ENCODE measurements around the gene CAPZA1. TPM values are rescaled to one million over a fixed set of nuclear protein-coding genes. Genes with fewer than 3 reads are reported as not detected.

Gene CAPZA1
- total RNA-seq, 2 donors from 2014 or later, result 111 to 122 TPM

- H3K27me3 Mint-ChIP-seq (ENCODE audit: insufficient read depth), result peaks cover 14% of the 10 kb centered on the region
- peaks cover 5% of the 10 kb centered on the region for H3K9me3 Mint-ChIP-seq
- Histone ChIP-seq H3K4me3 (ENCODE audit: low read length) (no peak overlapping the region), H3K27me3 (ENCODE audit: control insufficient read depth, insufficient read depth, low read length, poor library complexity, severe bottlenecking) (no peaks in the 10 kb centered on the region), H3K27ac (ENCODE audit: low read depth, low read length) (no peak overlapping the region), H3K9me3 (ENCODE audit: control insufficient read depth, low read length) (peaks cover 4% of the 10 kb centered on the region), H3K9ac (ENCODE audit: extremely low read depth, low read length, poor library complexity, severe bottlenecking) (no peak overlapping the region), H3K4me1 (ENCODE audit: control insufficient read depth, insufficient read depth, low read length) (no peaks in the 10 kb centered on the region), H3K36me3 (ENCODE audit: control insufficient read depth, insufficient read depth, low read length) (peaks cover 9% of the 10 kb centered on the region)
- TF ChIP-seq, protein P1, sequence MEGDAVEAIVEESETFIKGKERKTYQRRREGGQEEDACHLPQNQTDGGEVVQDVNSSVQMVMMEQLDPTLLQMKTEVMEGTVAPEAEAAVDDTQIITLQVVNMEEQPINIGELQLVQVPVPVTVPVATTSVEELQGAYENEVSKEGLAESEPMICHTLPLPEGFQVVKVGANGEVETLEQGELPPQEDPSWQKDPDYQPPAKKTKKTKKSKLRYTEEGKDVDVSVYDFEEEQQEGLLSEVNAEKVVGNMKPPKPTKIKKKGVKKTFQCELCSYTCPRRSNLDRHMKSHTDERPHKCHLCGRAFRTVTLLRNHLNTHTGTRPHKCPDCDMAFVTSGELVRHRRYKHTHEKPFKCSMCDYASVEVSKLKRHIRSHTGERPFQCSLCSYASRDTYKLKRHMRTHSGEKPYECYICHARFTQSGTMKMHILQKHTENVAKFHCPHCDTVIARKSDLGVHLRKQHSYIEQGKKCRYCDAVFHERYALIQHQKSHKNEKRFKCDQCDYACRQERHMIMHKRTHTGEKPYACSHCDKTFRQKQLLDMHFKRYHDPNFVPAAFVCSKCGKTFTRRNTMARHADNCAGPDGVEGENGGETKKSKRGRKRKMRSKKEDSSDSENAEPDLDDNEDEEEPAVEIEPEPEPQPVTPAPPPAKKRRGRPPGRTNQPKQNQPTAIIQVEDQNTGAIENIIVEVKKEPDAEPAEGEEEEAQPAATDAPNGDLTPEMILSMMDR (conservative IDR thresholded peaks at IDR 0.05), result no peak
- no peak overlapping the region for H3K27ac Mint-ChIP-seq
- H3K4me1 Mint-ChIP-seq, result peaks cover 24% of the 10 kb centered on the region
- H3K36me3 Mint-ChIP-seq (ENCODE audit: low read depth), result peaks cover 25% of the 10 kb centered on the region
- no peak for DNase-seq
- 94 to 97% methylated on average over 4 of the region's 4 CpGs for WGBS, 2 experiments (ENCODE audit: insufficient coverage in 1 of 2, insufficient read length in 1 of 2)
- no peak overlapping the region for H3K4me3 Mint-ChIP-seq
Measured at GRCh38 chr1:112677501-112677900, 57.9 kb downstream of the CAPZA1 start.

GRCh38 chr1:112678605-112679004 lies 59.0 kb downstream of the CAPZA1 start:
- H3K4me1 ChIP-seq (ENCODE audit: control insufficient read depth, insufficient read depth, low read length), result no peaks in the 10 kb centered on the region
- H3K9me3 ChIP-seq (ENCODE audit: control insufficient read depth, low read length), result peaks cover 4% of the 10 kb centered on the region
- H3K36me3 Mint-ChIP-seq (ENCODE audit: low read depth), result peaks cover 33% of the 10 kb centered on the region
- H3K9ac ChIP-seq (ENCODE audit: extremely low read depth, low read length, poor library complexity, severe bottlenecking), result no peak overlapping the region
- WGBS, 2 experiments (ENCODE audit: insufficient coverage in 1 of 2, insufficient read length in 1 of 2), result 88 to 94% methylated on average over 2 to 3 of the region's 3 CpGs
- no peak overlapping the region for H3K4me3 ChIP-seq (ENCODE audit: low read length)
- no peaks in the 10 kb centered on the region for H3K27me3 ChIP-seq (ENCODE audit: control insufficient read depth, insufficient read depth, low read length, poor library complexity, severe bottlenecking)
- TF ChIP-seq, protein P1 (conservative IDR thresholded peaks at IDR 0.05), result no peak
- H3K27me3 Mint-ChIP-seq (ENCODE audit: insufficient read depth), result peaks cover 14% of the 10 kb centered on the region
- no peak overlapping the region for H3K27ac ChIP-seq (ENCODE audit: low read depth, low read length)
- H3K9me3 Mint-ChIP-seq, result peaks cover 5% of the 10 kb centered on the region
- no peak overlapping the region for H3K27ac Mint-ChIP-seq
- no peak overlapping the region for H3K4me3 Mint-ChIP-seq
- no peak for DNase-seq
- peaks cover 9% of the 10 kb centered on the region for H3K36me3 ChIP-seq (ENCODE audit: control insufficient read depth, insufficient read depth, low read length)
- H3K4me1 Mint-ChIP-seq, result peaks cover 14% of the 10 kb centered on the region

DNA sequence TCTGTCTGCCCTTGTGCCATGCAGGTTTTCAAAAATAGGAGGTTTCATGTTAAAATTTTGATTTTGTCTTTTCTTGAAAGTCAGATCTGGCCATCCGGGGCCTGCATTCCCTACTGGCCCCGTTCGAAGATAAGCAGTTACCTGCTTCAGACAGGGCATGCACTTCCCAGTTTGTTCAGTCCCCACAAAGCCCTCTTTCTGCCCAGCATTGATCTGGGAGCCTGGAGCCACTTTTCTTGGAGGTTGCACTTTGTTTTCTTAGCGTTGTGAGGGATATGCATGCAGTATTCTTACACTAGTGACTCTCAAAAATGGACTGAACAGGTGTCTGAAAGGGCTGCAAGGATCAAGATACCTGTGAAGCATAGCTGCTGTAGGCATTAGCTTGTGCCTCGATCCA lies 66.3 kb downstream of the CAPZA1 start:
- Histone ChIP-seq H3K36me3 (ENCODE audit: control insufficient read depth, insufficient read depth, low read length) (peaks cover 23% of the 10 kb centered on the region), H3K27ac (ENCODE audit: low read depth, low read length) (no peak overlapping the region), H3K9me3 (ENCODE audit: control insufficient read depth, low read length) (peaks cover under 1% of the 10 kb centered on the region), H3K9ac (ENCODE audit: extremely low read depth, low read length, poor library complexity, severe bottlenecking) (no peak overlapping the region), H3K4me1 (ENCODE audit: control insufficient read depth, insufficient read depth, low read length) (no peaks in the 10 kb centered on the region), H3K27me3 (ENCODE audit: control insufficient read depth, insufficient read depth, low read length, poor library complexity, severe bottlenecking) (no peaks in the 10 kb centered on the region), H3K4me3 (ENCODE audit: low read length) (no peak overlapping the region)
- DNase-seq, result no peak
- Mint-ChIP-seq H3K36me3 (ENCODE audit: low read depth) (peaks cover 38% of the 10 kb centered on the region), H3K4me1 (peaks cover 7% of the 10 kb centered on the region), H3K4me3 (no peak overlapping the region), H3K27ac (no peak overlapping the region), H3K27me3 (ENCODE audit: insufficient read depth) (no peaks in the 10 kb centered on the region), H3K9me3 (peaks cover under 1% of the 10 kb centered on the region)
- WGBS, 2 experiments (ENCODE audit: insufficient coverage in 1 of 2, insufficient read length in 1 of 2), result 91 to 97% methylated on average over 5 of the region's 5 CpGs
- TF ChIP-seq, protein P1 (conservative IDR thresholded peaks at IDR 0.05), result no peak

Data from endodermal cell (in vitro differentiated cells).